HG03066 (cell line): Measurements from ENCODE around the gene FAM53B.

Source experiments
- ATAC-seq: cut with Tn5 transposase; IDR thresholded peaks from one replicate; pipeline ENCODE4 v1.9.1; 2021; ENCODE audit warnings: low read depth; ENCODE audit not compliant: unreplicated experiment

FAM53B gene

GRCh38 chr10:124743191-124744101 is 732 bp downstream of the FAM53B start:
- peak; percentile 22 for ATAC-seq

GRCh38 chr10:124742413-124743190 is 1.6 kb downstream of the FAM53B start:
- ATAC-seq: no peak

- no peak for ATAC-seq
Measured at GRCh38 chr10:124741922-124742412, 2.2 kb downstream of the FAM53B start.

GRCh38 chr10:124741281-124741921 is 2.8 kb downstream of the FAM53B start:
- ATAC-seq: peak; percentile 44

GRCh38 chr10:124740369-124741280 is 3.6 kb downstream of the FAM53B start:
- ATAC-seq: no peak

- no peak for ATAC-seq
Measured at GRCh38 chr10:124739986-124740368, 4.2 kb downstream of the FAM53B start.

- ATAC-seq: no peak
Measured at GRCh38 chr10:124739119-124739921, 4.9 kb downstream of the FAM53B start.

GRCh38 chr10:124738441-124738840 is 5.7 kb downstream of the FAM53B start:
- ATAC-seq: no peak

- no peak for ATAC-seq
Measured at GRCh38 chr10:124737708-124738107, 6.5 kb downstream of the FAM53B start.

- ATAC-seq: no peak
Measured at GRCh38 chr10:124737221-124737620, 7.0 kb downstream of the FAM53B start.

GRCh38 chr10:124736491-124737136 is 7.6 kb downstream of the FAM53B start:
- no peak for ATAC-seq

- no peak for ATAC-seq
Measured at GRCh38 chr10:124735491-124736286, 8.5 kb downstream of the FAM53B start.

- ATAC-seq: no peak
Measured at GRCh38 chr10:124734311-124735166, 9.6 kb downstream of the FAM53B start.

- ATAC-seq: no peak
Measured at GRCh38 chr10:124733571-124734245, 10.5 kb downstream of the FAM53B start.

GRCh38 chr10:124732931-124733570 is 11.1 kb downstream of the FAM53B start:
- ATAC-seq: peak; percentile 68

- ATAC-seq: no peak
Measured at GRCh38 chr10:124731551-124731950, 12.6 kb downstream of the FAM53B start.
